ENCODE results near the gene DNAJC4. TPM values are rescaled to one million over a fixed set of nuclear protein-coding genes. Genes with fewer than 3 reads are reported as not detected.

Gene DNAJC4
- polyA plus RNA-seq, 1 donor = 65.1 TPM

DNA sequence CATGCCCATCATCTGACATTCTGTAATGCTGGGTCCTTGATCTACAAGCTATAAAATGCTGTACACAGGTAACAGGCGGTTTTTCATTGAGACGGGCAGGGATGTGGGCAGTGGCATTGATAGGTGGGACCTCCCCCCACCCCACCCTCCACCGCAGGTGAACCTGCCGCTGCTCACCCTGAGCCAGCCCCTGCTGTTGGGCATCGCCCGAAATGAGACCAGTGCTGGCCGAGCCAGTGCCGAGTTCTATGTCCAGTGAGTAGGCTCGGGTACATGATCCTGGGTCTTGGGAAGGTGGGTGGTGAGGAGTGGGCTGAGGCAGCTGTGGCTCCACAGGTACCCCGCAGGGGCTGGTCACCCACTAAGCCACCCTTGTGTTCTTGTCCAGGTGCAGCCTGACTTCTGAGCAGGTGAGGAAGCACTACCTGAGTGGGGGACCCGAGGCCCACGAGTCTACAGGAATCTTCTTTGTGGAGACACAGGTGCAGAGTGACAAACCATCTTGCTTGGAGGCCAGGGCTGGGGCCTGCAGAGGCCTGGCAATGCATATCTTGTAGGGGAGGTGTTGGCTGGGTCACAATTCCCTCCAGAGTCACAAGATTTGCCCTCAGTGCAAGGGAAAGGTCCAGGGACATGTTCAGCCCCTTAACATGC, 1.1 kb upstream of the DNAJC4 start:
- no peak for DNase-seq (ENCODE audit: low read depth)

DNA sequence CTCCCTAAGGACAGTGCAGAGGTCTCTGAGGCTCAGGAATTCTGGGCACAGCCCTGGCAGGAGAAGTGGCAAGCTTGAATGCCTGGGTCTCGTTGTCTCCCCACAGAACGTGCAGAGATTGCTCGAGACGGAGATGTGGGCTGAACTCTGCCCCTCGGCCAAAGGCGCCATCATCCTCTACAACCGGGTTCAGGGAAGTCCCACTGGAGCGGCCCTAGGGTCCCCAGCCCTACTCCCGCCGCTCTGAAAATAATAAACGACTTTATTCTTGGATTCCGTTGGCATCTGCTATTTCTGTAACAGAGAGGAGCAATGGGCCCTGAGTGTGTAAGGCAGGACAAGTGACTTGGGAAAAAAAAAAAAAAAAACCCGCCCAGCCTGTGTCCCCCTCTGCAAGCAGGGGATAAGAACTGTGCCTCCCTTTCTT, 591 bp upstream of the DNAJC4 start:
- no peak for DNase-seq (ENCODE audit: low read depth)

DNA sequence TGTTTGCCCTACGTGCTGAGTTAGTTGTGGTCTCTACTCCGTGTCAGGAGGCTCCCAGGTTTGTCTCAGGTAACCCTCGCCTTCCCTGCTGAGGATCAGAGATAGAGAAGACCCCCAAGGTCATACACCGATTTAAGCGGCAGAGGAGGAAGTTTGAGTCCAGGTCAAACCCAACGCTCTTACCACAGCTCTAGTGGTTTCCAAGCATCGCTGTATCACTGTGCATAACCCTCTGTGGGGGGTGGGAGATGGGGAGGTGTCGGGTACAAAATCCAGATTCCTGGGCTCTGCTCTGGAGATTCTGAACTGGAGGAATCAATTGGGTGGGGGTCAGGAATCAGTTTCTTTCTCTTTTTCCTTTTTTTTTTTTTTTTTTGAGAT, 627 bp downstream of the DNAJC4 start:
- DNase-seq (ENCODE audit: low read depth) = no peak

DNA sequence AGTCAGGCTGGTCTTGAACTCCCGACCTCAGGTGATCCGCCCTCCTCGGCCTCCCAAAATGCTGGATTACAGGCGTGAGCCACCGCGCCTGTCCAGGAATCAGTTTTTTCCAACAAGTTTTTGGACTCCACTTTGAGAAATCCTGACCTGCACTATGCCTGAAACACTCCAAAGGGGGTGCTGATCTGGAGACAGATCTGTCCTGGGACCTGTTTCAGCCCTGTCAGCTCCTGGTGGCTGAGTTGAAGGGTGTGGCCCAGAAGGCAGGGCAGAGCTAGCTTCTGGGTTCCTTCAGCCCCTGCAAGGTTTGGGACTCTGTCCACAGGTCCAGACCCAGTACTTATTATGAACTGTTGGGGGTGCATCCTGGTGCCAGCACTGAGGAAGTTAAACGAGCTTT, 1.2 kb downstream of the DNAJC4 start:
- no peak for DNase-seq (ENCODE audit: low read depth)

DNA sequence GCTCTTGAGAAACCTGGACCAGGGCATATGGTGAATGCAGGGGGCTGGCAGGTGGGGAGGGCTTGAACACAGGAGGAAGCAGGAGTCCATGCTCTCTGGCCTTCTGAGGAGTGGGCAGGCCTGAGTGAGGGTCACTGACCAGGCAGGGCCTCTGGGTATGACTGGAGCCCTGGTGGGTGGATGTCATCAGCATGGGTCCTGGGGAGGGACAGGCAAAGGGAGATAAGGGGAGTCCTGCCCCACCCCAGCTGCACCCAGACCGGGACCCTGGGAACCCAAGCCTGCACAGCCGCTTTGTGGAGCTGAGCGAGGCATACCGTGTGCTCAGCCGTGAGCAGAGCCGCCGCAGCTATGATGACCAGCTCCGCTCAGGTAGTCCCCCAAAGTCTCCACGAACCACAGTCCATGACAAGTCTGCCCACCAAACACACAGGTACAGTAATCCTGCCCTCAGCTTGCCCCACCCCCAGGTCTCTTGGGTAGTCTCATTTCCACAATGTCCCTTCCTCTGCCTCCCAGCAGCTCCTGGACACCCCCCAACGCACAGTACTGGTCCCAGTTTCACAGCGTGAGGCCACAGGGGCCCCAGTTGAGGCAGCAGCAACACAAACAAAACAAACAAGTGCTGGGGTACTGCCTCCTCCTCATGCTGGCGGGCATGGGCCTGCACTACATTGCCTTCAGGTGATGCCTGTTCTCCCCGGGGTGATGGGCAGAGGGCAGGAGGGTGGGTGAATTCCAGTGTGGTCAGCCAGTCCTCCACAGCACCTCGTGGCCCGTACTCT, 2.0 kb downstream of the DNAJC4 start:
- no peak for DNase-seq (ENCODE audit: low read depth)

DNA sequence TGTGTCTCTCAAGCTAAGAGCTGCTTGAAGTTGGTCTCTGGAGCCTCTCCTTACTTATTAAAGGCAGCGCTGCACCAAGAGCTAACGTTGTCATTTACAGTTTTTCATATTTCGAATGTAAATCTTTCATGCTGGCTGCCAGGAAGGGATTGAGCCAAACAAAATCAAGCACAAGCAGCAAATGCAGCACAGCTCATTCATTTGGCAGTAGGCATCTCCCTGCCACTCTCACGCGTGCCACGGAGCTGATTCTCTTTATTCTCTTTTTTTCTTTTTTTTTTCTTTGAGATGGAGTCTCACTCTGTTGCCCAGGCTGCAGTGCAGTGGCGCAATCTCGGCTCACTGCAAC, 2.6 kb downstream of the DNAJC4 start:
- DNase-seq (ENCODE audit: low read depth) = no peak

DNA sequence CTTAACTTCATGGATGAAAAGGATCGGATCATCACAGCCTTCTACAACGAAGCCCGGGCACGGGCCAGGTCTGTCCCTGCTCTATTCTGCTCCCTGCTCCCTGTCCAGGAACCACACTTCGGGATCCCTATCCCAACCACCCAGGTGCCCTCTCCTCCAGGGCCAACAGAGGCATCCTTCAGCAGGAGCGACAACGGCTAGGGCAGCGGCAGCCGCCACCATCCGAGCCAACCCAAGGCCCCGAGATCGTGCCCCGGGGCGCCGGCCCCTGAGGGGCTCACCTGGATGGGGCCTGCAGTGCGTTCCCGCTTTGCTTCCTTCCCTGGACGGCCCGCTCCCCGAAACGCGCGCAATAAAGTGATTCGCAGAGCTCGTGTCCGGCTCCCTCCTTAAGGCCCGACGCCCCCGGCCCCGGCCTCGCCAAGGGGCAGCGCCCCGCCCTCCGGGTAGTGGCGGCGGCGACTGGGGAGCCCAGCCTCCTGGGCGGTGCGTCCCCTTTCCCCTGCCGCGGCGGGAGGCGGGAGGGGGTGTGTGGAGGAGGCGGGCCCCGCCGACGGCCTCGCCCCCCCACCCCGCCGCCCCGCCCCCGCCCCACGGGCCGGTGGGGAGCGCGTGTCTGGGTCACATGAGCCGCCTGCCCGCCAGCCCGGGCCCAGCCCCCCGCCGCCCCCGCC, 3.7 kb downstream of the DNAJC4 start, which contains the start of gene VEGFB:
TSS of gene VEGFB (plus strand) at position 672 of the 674 bp plus-strand sequence. CDS start 250 bp downstream, outside the sequence.
- DNase-seq (ENCODE audit: low read depth) = no peak

DNA sequence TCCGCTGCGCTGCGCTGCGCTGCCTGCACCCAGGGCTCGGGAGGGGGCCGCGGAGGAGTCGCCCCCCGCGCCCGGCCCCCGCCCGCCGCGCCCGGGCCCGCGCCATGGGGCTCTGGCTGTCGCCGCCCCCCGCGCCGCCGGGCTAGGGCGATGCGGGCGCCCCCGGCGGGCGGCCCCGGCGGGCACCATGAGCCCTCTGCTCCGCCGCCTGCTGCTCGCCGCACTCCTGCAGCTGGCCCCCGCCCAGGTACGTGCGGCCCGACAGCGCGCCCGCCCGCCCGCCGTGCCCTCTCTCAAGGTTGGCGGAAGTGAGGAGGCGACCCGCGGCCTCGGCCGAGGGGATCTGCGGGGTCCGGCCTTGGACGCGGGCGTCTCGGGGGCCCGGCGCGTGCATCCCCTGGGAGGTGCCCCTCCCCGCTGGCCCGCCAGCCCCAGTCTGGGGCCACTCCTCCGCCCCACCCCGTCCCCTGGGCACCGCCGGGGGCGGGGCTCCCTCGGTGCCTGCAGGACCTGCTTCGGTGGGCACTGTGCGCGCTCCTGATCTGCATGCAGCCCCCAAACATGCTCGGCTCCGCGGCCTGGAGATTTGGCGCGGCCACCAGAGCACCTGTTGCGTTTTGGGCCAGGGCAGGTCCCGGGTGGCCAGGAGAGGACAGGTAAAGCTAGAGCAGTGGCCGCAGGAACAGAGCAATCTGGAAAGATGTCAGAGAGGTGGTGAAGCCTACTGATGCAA, 4.5 kb downstream of the DNAJC4 start:
- DNase-seq (ENCODE audit: low read depth) = no peak

DNA sequence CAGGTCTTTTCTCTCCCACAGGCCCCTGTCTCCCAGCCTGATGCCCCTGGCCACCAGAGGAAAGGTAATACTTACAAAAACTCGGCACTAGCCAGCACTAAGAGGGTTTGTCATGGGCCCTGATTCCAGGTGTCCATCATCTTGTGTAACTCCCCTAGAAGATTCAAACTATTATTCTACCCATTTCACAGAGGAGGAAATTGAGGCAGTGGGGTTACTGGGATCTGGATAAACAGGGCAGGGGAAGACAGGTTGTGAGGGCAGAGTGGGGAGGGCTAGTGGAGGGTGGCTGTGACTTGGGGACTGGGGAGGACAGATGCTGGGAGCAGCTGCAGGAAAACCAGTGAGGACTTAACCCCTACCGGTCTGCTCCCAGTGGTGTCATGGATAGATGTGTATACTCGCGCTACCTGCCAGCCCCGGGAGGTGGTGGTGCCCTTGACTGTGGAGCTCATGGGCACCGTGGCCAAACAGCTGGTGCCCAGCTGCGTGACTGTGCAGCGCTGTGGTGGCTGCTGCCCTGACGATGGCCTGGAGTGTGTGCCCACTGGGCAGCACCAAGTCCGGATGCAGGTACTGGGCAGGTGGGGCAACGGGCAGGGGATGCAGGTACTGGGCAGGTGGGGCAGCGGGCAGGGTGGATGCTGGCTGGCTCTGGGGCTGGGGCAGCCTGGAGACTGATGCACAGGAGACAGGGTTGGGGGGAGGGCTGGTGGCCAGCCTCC, 5.3 kb downstream of the DNAJC4 start:
- DNase-seq (ENCODE audit: low read depth) = no peak

DNA sequence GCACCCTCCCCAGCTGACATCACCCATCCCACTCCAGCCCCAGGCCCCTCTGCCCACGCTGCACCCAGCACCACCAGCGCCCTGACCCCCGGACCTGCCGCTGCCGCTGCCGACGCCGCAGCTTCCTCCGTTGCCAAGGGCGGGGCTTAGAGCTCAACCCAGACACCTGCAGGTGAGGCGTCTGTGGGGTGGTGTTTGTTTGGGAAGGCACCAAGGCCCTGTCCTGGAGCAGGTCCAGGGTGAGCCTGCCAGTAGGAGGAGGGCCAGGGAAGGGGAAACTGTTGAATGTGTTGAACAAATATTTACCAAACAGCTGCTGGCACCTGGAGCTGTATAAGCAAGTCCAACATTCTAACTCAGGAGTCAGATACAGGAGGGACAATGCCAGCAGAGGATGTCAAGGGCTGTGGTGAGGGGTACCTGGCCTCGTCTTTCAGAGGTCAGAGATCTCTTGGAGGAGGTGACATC, 7.2 kb downstream of the DNAJC4 start:
- DNase-seq (ENCODE audit: low read depth) = no peak

DNA sequence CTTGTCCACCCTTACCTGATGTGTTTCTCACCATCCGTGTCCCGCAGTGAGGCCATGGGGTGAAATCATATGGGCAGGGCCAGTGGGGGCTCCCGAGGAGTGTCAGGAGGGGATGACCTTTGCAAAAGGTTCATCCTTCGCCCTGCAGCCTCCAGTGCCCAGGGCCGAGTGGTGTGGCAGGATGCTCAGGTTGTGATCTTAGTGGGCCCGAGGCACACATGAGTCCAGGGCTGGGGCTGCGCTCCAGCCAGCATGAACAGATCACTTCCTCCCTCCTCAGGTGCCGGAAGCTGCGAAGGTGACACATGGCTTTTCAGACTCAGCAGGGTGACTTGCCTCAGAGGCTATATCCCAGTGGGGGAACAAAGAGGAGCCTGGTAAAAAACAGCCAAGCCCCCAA, 7.7 kb downstream of the DNAJC4 start:
- no peak for DNase-seq (ENCODE audit: low read depth)

DNA sequence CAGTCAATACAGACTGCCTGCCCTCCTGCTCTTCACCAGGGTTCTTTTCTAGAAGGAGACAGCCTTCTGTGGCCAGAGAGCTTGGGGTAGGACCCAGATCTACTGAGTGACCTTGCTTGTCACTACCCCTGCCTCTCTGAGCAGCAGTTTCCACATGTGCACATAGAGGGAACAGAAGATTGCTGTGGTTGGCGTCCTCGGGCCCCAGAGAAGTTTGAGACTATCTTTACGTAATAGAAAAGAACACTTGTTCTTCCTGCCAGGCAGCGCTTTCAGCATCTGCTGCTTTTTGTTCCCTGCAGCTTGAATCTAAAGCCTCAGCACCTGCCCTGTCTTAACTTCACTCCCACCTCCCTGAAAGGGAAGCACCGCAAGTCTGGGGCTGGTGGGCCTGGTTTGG, 8.7 kb downstream of the DNAJC4 start:
- no peak for DNase-seq (ENCODE audit: low read depth)

DNA sequence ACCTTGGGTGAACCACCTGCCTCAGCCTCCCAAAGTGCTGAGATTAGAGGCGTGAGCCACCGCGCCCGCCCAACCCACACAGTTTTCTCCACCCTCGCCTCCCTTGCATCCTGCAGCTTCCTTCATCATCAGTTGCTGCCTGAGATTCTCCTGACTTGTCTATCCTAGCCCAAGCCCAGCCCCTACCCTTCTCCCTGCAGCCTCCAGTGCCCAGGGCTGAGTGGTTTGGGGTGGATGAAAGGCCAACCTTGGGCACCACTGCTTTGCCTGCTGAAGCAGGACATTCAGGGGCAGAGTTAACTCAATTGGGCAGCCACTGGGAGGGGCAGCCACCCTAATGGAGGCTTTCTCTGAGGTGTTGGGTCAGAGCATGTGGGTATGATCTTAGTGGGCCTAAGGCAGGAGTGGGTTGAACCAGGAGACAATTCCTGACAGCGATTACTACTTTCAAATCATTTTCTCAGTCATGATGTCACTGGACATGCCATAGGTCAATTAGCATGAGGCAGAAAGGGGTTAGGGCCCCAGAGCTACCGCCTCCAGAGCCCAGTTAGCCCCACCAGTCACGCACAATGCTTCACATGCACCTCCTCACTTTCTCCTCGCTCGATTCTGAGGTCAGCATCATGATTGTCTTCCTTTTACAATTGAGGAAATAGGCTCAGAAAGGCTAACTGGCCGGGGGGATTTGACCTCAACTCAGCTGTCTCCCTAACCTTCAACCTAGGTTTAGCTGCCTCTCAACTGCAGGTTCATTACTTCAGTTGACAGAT, 9.5 kb downstream of the DNAJC4 start:
- DNase-seq (ENCODE audit: low read depth) = no peak

DNA sequence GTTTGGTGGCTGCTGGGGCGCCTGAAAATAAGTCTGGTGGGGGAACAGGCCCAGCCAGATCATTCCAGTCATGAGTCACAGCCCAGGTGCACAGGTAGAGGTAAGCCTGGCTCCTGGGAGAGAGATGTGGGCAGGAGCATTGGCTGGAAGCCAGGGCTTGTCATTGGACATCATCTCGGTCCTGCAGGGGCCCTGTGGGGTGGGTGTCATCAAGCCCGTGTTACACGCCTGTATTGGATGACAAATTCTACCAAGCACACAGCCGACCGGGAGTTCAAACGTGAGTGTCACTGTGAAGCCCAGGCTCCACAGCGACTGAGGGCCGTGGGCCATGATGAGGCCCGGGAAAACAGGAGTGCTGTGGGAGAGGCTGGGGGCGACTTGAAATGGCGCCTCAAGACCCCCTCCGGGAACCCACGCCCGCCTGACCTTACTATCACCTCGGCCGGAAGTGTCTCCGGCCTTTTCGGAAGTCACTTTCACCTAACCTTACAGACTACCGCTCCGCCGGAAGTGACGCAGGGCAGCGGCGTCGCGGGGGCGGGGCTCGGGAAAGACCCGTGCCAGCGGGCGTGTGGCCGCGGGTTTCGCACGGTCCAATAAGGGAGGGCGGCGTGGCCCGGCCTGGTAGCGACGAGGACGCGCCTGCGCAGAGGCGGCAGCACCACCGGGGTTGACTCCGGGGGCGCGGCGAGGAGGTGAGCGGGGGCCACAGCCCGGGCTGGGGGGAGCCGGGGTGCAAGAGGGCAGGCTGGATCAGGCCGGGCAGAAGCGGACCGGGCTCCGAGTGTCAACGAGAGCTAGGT, 10.3 kb downstream of the DNAJC4 start, which contains the start of gene FKBP2:
TSS of gene FKBP2 (plus strand) at position 661 of the 806 bp plus-strand sequence. CDS start 1,293 bp downstream, outside the sequence.
- DNase-seq (ENCODE audit: low read depth) = peak; percentile 80

DNA sequence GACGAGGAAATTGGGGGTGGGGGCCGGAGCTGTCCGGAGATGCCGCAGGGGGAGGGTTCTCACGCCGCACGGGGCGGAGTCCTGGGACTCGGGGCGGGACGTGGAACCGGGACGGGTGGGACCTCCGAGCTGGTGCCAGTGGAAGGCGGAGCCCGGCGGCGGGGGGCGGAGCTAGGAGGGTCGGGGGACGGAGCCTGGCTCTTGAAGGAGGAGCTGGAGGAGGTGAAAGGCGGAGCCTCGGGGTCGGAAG, 10.8 kb downstream of the DNAJC4 start:
- DNase-seq (ENCODE audit: low read depth) = peak; percentile 96

DNA sequence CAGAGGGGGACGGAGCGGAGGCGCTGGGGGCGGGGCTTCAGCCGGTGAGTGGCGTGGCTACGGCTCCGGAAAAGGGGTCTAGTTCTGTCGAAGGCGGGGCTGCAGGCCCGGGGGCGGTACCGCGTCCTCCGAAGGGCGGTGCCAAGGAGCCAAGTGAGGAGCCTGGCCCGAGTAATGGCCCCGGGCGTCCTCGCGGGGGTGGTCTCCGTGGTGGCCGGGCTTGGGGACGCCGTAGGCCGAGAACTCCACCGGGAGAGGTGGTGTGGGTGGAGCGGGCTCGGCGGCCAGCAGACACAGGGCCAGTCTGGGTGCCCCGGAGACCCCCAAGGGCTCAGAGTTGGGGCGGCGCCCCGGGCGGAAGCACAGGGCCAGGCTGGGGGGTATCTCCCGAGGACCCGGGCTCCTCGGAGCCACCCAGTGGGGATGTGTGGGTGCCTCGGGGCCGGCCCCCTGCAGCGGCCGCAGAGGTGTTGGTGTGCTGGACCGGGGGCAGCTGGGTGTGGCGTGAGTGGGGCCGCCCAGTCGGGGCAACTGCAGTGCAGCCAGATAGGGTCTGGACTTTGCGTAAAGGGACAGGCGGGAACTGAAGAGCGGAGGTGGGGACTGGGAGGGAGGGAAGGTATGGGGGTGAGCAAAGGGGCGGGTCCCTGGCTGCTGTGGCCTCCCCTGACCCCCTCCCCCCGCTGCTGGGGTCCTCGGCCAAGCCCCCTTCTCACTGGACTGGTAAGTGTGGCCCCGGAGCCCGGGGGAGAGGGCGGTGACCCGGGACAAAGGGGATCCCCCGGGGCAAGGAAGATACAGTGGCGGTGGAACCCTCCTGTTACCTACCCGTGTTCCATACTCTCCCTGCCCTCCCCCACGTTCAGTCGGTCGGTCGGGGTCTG, 11.4 kb downstream of the DNAJC4 start:
- no peak for DNase-seq (ENCODE audit: low read depth)

DNA sequence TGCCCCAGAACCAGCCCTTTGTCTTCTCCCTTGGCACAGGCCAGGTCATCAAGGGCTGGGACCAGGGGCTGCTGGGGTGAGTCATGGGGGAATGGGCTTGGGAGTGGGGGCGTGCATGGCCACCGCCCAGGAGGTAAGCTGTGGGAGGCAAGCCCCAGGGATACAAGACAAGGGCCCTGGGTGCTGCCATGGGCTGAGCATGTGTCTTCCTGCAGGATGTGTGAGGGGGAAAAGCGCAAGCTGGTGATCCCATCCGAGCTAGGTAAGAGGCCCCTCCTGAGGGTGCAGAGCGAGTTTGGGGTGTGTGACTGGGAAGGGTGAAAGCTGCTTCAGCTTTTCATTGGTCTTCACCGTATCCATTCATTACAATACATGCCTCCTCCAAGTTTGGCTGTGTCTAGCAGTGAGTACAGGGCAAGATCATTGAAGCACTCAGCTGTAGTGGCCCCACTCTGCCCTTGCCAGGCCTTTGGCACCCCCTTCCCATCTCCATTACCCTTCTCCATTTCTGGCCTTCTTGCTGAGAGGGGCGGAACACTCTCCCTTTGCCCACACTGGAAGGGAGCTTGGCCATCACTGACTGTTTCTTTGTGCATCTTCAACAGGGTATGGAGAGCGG, 13.0 kb downstream of the DNAJC4 start:
- DNase-seq (ENCODE audit: low read depth) = no peak

DNA sequence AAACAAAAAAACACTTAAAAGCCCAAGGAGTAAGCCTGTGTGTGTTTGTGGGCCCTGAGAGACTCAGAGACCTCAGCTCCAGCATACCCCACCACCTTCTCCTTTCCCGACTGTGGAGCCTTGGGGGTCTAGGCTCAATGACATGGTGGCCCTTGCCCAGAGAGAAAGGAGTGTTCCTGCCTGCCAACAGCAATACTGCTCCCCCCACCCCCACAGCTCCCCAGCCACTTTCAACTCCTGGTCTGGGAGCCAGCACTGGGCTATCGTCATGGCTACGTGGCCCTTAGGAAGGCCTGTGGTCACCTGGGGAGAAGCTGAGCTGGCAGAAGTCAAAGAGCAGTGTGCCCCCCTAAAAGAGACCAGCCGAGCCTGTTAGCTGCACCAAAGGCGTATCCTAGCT, 13.8 kb downstream of the DNAJC4 start:
- DNase-seq (ENCODE audit: low read depth) = no peak
